ENCODE data around the gene BCL11B.

The BCL11B gene

GRCh38 chr14:99224116-99224910 lies 47.7 kb downstream of the BCL11B start:
- DNase-seq (ENCODE audit: low spot score): no peak

GRCh38 chr14:99221445-99221844 lies 50.6 kb downstream of the BCL11B start:
- DNase-seq (ENCODE audit: low spot score): no peak

DNA sequence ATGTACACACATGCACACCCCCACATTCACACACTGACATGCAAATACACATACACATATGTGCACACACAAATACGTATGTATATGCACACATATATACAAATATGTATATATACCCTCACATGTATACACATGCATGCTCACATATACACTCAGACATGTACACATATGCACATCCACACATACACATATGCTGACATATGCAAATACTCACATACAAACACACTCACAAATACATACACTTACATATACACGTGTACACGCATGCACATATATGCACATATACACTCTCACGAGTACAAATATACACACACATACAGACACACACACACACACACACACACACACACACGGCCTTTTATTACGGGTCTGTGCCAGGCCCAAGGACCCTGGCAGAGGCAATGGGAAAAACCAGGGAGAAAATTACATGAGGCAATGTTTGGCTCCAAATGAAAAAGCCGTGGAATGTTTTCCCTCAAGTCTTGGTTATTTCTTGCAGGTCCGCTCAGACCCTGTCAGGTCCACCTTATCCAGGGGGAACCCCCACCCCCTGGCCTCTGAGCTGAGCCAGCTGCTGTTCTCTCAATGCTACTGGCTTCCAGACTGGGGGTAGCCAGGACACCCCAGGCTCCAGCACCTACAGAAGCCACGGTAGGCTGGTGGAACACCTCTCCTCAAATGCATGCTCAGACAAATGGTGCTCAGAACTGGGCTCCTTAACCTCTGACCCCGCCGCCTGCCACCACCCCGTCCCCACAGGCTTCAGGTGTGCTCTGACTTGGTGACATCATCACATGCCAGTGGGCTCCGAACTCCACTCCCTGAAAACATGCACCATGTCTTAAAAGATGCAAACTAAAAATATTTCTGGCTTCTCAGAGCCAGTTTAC lies 54.7 kb downstream of the BCL11B start:
- DNase-seq (ENCODE audit: low spot score): no peak

GRCh38 chr14:99216191-99216590 lies 55.8 kb downstream of the BCL11B start:
- DNase-seq (ENCODE audit: low spot score): no peak

GRCh38 chr14:99215277-99215676 lies 56.7 kb downstream of the BCL11B start:
- no peak for DNase-seq (ENCODE audit: low spot score)

DNA sequence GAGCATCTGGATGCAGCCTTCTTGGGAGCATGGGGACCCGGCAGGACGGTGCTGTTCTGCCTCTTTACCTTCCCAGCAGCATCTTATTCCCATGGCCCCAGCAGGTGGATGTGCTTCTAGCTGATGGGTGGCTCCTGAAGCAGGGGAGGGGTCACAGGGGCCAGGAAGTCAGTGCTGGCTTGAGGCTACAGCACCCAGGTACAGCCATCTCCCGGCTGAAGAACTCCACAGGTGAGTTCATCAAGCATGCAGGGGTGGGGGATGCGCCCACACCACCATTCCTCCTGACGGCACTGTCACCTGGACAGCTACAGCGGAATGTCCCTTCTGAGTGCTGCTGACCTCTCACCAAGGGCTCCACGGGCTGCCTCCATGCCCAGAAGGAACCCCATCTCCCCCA lies 57.3 kb downstream of the BCL11B start:
- no peak for DNase-seq (ENCODE audit: low spot score)

DNA sequence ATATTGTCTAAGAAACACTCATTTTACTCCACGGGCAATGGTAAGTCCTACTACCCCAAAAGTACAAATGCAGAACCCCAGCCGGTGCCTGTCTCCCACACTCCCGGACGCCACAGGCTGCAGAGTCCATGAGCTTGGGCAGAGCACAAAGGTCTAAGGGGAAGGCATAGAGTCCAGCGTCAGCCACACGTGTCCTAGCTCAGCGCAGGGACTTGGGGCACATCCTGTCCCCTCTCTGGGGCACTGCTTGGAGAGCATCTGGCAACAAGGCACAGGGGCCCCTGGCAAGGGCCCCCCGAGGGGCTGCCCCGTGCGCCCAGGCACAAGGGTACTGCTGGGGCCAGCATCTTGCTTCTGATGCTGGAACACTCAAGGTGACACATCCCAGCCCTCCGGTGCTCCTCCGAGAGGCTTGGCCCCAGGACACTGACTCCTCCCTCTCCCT lies 58.4 kb downstream of the BCL11B start:
- DNase-seq (ENCODE audit: low spot score): no peak

DNA sequence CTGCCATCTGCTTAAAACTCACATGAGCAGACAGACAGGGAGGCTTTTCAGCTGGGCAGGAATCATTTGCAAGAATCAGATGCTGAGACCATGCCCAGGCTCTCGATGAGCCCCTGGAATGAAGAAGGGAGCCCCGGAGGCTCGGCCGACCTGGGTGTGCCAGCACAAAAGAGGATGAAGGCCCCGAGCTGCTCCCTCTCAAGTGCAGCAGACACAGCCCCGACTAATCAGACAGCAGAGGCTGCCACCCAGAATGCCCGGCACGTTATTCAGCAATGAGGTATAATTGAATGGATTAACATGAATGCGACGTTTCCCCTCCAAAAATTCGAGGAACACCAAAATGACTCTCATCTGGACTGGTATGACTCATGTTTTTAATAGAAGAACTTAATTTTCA lies 58.9 kb downstream of the BCL11B start:
- no peak for DNase-seq (ENCODE audit: low spot score)

GRCh38 chr14:99212646-99213045 lies 59.4 kb downstream of the BCL11B start:
- DNase-seq (ENCODE audit: low spot score): no peak

DNA sequence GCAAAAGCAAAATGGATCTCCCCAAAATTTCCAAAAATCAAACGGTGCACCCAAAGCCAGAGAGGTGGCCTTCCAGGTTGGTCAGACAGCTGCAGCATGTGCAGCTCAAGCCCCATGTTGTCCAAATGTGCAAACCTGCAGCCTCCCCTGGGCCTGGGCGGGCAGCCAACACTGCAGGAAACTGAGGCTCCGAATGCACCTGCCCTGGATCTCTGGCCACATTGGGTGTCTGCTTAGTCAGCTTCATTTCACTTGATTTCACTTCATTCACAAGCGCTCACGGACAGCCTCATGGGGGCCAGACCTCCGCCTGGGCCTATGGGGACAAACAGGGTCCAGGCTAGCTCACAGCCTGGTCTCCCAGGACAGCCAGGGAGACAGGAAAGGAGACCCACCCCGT lies 59.8 kb downstream of the BCL11B start:
- DNase-seq (ENCODE audit: low spot score): no peak

DNA sequence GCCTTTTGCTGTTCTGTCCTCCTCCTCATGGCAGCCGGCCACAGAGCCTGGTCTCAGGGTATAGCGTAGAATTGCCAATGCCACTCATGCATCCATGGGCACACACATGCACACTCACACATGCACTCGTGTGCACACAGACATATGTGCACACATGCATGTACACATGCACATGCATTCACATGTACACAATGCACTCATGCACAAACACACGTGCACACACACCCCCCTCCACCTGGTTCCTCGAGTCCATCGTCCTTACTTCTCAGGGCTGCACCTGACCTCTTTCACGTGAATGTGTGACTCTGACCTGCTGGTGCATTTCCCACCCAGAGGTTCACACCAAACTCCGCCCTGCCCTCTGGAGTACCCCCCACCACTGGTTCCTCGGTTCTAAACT lies 60.6 kb downstream of the BCL11B start:
- DNase-seq (ENCODE audit: low spot score): no peak

DNA sequence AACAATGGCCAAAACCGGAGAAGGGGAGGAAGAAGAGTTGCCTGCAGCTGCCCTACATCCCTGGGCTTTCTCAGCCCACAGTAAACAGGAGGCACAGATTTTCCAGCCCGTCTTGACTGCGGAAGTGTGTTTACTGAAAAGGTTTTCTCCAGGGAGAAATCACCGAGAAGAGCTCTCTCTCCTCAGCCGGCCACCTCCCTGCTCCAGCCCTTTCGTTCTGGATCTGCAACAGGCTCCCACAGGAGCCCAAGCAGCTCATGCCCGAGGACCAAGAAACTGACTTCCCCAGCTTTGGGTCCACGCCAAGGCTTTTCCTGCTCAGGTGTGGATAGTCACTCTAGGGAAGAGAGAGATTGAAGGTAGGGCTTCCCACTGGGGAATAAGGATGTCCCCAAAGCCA lies 61.7 kb downstream of the BCL11B start:
- no peak for DNase-seq (ENCODE audit: low spot score)

GRCh38 chr14:99209409-99209808 lies 62.6 kb downstream of the BCL11B start:
- DNase-seq (ENCODE audit: low spot score): no peak

DNA sequence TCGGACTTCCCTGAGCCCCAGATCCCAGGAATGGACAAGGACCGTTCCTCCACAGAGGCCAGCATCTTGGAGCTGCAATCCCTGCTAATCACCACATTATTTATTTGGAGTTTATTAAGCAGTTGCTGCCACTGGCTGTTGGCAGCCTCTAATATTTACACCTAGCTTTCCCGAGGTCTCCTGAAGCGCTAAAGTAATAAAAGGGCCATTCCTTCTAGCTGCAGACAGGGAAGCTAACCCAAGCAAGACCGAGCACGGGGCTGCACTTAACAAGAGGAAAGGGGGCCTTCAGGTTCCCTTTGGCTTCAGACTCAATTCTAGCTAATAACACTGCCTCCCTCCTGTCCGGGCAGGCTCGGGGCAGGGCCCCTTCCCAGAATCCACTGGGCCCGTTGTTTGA lies 63.7 kb downstream of the BCL11B start:
- DNase-seq (ENCODE audit: low spot score): no peak

DNA sequence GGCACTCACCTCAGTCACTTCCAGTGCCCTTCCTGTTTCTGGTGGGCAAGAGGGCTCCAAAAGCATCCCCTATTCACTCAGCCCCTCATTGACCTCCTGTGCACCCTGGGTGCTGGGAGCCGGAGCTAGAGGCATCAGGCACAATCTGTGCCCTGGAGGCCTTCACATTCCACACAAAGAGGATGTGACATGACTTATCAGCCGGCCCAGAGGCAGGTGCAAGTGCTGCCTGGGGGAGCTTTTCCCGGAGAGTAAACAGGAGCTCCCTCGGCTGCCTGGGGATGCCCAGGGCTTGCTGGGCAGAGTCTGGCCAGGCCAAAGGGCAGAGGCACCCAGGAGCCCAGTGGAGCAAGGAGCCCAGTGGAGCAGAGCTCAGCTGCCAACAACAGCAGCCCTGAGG lies 64.5 kb downstream of the BCL11B start:
- DNase-seq (ENCODE audit: low spot score): no peak

DNA sequence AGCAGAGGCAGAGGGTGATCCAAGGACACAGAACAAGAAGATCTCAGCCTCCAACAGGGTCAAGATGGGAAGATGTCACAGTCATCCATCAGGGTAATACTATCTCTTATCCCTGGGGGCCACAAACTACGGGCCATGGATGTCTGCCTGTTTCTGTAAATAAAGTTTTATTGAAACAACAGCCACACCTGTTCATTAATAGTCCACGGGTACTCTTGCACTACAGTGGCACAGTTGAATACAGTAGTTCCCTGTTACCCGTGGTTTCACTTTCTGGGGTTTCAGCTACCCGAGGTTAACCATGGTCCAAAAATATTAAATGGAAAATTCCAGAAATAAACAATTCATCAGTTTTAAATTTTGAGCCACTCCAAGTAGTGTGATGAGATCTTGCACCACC lies 65.9 kb downstream of the BCL11B start:
- DNase-seq (ENCODE audit: low spot score): no peak

- no peak for DNase-seq (ENCODE audit: low spot score)
These were observed 66.8 kb downstream of the BCL11B start for GRCh38 chr14:99205086-99205688.

GRCh38 chr14:99203801-99204200 lies 68.2 kb downstream of the BCL11B start:
- DNase-seq (ENCODE audit: low spot score): no peak

GRCh38 chr14:99203080-99203479 lies 68.9 kb downstream of the BCL11B start:
- no peak for DNase-seq (ENCODE audit: low spot score)

- no peak for DNase-seq (ENCODE audit: low spot score)
These were observed 69.5 kb downstream of the BCL11B start for GRCh38 chr14:99202516-99202915.

GRCh38 chr14:99201351-99202073 lies 70.5 kb downstream of the BCL11B start:
- DNase-seq (ENCODE audit: low spot score): no peak

- DNase-seq (ENCODE audit: low spot score): no peak
These were observed 71.4 kb downstream of the BCL11B start for GRCh38 chr14:99200654-99201005.

Measured in putamen (tissue), 1 donor.